ENCODE data around the gene PDIA6.

PDIA6 gene

GRCh38 chr2:10776231-10776977, 36.2 kb downstream of the PDIA6 start:
- H3K4me3 ChIP-seq (ENCODE audit: low read depth, low read length): no peak overlapping the region
- no peak for DNase-seq (ENCODE audit: low read depth)
- no peak for TF ChIP-seq CTCF (IDR thresholded peaks at IDR 0.05; ENCODE audit: control insufficient read depth, extremely low read depth, insufficient read depth)

GRCh38 chr2:10775831-10776230, 36.8 kb downstream of the PDIA6 start:
- no peak for DNase-seq (ENCODE audit: low read depth)
- no peak for TF ChIP-seq CTCF (IDR thresholded peaks at IDR 0.05; ENCODE audit: control insufficient read depth, extremely low read depth, insufficient read depth)
- H3K4me3 ChIP-seq (ENCODE audit: low read depth, low read length): no peak overlapping the region

- no peak overlapping the region for H3K4me3 ChIP-seq (ENCODE audit: low read depth, low read length)
- no peak for DNase-seq (ENCODE audit: low read depth)
Measured at GRCh38 chr2:10775021-10775780, 37.4 kb downstream of the PDIA6 start.

GRCh38 chr2:10774394-10774793, 38.2 kb downstream of the PDIA6 start:
- TF ChIP-seq CTCF (IDR thresholded peaks at IDR 0.05; ENCODE audit: control insufficient read depth, extremely low read depth, insufficient read depth): no peak
- H3K4me3 ChIP-seq (ENCODE audit: low read depth, low read length): no peak overlapping the region
- DNase-seq (ENCODE audit: low read depth): no peak

More at GRCh38 chr2:10775021-10775780, 37.4 kb downstream of the PDIA6 start:
- TF ChIP-seq CTCF (IDR thresholded peaks at IDR 0.05; ENCODE audit: control insufficient read depth, extremely low read depth, insufficient read depth): no peak

GRCh38 chr2:10773821-10774341, 38.7 kb downstream of the PDIA6 start:
- H3K4me3 ChIP-seq (ENCODE audit: low read depth, low read length): no peak overlapping the region
- no peak for DNase-seq (ENCODE audit: low read depth)
- TF ChIP-seq CTCF (IDR thresholded peaks at IDR 0.05; ENCODE audit: control insufficient read depth, extremely low read depth, insufficient read depth): no peak

GRCh38 chr2:10772868-10773215, 39.7 kb downstream of the PDIA6 start:
- no peak for DNase-seq (ENCODE audit: low read depth)
- H3K4me3 ChIP-seq (ENCODE audit: low read depth, low read length): no peak overlapping the region
- TF ChIP-seq CTCF (IDR thresholded peaks at IDR 0.05; ENCODE audit: control insufficient read depth, extremely low read depth, insufficient read depth): no peak

Data from LNCaP clone FGC (cell line).